ENCODE measurements around the gene YJEFN3. TPM values are rescaled to one million over a fixed set of nuclear protein-coding genes. Genes with fewer than 3 reads are reported as not detected.

YJEFN3 gene
- total RNA-seq, 1 experiment from 2014 or later: 18.5 TPM

GRCh38 chr19:19485161-19485997 lies 43.3 kb upstream of the YJEFN3 start:
- Histone ChIP-seq H3K27ac (no peak overlapping the region), H3F3A (ENCODE audit: insufficient read depth, low read depth) (peaks cover 38% of the 10 kb centered on the region), H3K36me3 (ENCODE audit: low read depth) (no peaks in the 10 kb centered on the region), H3K4me1 (replicated peaks; ENCODE audit: insufficient read depth) (peaks cover 23% of the 10 kb centered on the region), H3K9me2 (ENCODE audit: insufficient read depth) (no peaks in the 10 kb centered on the region), H3K9me3 (ENCODE audit: insufficient read depth, low read depth) (no peaks in the 10 kb centered on the region), H3K79me2 (ENCODE audit: low read depth) (peaks cover 26% of the 10 kb centered on the region; the same call in 1 of the 2 replicates), H2AFZ (no peak overlapping the region), H3K4me2 (no peak overlapping the region), H4K20me1 (ENCODE audit: insufficient read depth) (peaks cover 28% of the 10 kb centered on the region), H3K4me3 (no peak overlapping the region), H3K27me3 (ENCODE audit: insufficient read depth, low read depth) (no peaks in the 10 kb centered on the region)
- intact Hi-C loops (cut with micrococcal nuclease; ENCODE audit: unreplicated experiment): no loop called here
- DNase-seq: no peak
- CTCF ChIA-PET: no interaction called here
- BruUV-seq (replicated peaks): no TSS peak
- TF ChIP-seq EZH2 (IDR thresholded peaks at IDR 0.05; ENCODE audit: low read depth): no peak
- no peak for TF ChIP-seq CTCF (conservative IDR thresholded peaks at IDR 0.05)
- POLR2A ChIA-PET (ENCODE audit: unreplicated experiment): no interaction called here

DNA sequence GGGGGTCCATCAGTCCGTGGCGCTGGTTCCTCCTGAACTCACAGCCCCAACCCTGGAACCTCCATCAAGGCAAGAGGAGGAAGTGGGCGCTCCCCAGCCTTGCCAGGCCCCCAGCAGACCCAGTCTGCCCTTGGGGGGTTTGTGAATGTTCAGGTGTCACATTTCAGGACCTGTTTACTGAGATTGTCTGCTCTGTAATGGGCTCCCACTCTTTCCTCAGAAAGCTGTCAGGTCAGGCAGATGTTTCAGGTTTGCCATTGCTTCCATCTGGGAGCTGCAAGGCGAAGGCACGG lies 42.8 kb upstream of the YJEFN3 start:
- DNase-seq: no peak
- intact Hi-C loops (cut with micrococcal nuclease; ENCODE audit: unreplicated experiment): no loop called here
- H3K79me2 ChIP-seq (ENCODE audit: low read depth): peaks cover 25% of the 10 kb centered on the region
- peaks cover 23% of the 10 kb centered on the region for H3K4me1 ChIP-seq (replicated peaks; ENCODE audit: insufficient read depth)
- H3K27me3 ChIP-seq (ENCODE audit: insufficient read depth, low read depth): no peaks in the 10 kb centered on the region
- no peak overlapping the region for H2AFZ ChIP-seq
- H3K36me3 ChIP-seq (ENCODE audit: low read depth): no peaks in the 10 kb centered on the region
- H3K27ac ChIP-seq: no peak overlapping the region
- no peak for TF ChIP-seq CTCF (conservative IDR thresholded peaks at IDR 0.05)
- TF ChIP-seq EZH2 (IDR thresholded peaks at IDR 0.05; ENCODE audit: low read depth): no peak
- H4K20me1 ChIP-seq (ENCODE audit: insufficient read depth): peaks cover 33% of the 10 kb centered on the region
- peaks cover 38% of the 10 kb centered on the region for H3F3A ChIP-seq (ENCODE audit: insufficient read depth, low read depth)
- no TSS peak for BruUV-seq (replicated peaks)
- ChIA-PET CTCF (interaction anchor here (0.8 kb wide), 1 partner anchor 80 kb away, joined by 3 read pairs; the partner anchor contains the start of gene GATAD2A), POLR2A (ENCODE audit: unreplicated experiment) (no interaction called here)
- no peaks in the 10 kb centered on the region for H3K9me2 ChIP-seq (ENCODE audit: insufficient read depth)
- H3K4me2 ChIP-seq: no peak overlapping the region
- no peak overlapping the region for H3K4me3 ChIP-seq
- H3K9me3 ChIP-seq (ENCODE audit: insufficient read depth, low read depth): no peaks in the 10 kb centered on the region

- no peak for TF ChIP-seq CTCF (conservative IDR thresholded peaks at IDR 0.05)
- H3K79me2 ChIP-seq (ENCODE audit: low read depth): peaks cover 28% of the 10 kb centered on the region
- H3K9me2 ChIP-seq (ENCODE audit: insufficient read depth): no peaks in the 10 kb centered on the region
- H3K36me3 ChIP-seq (ENCODE audit: low read depth): no peaks in the 10 kb centered on the region
- H3K27ac ChIP-seq: no peak overlapping the region
- H3K4me1 ChIP-seq (replicated peaks; ENCODE audit: insufficient read depth): peaks cover 23% of the 10 kb centered on the region
- H4K20me1 ChIP-seq (ENCODE audit: insufficient read depth): peaks cover 35% of the 10 kb centered on the region
- CTCF ChIA-PET: interaction anchor here (0.6 to 0.8 kb wide), 3 partner anchors 24 to 122 kb away, joined by 3 to 17 read pairs (median 7); partner anchors contain the start of gene GATAD2A
- H2AFZ ChIP-seq: no peak overlapping the region
- POLR2A ChIA-PET (ENCODE audit: unreplicated experiment): no interaction called here
- no peaks in the 10 kb centered on the region for H3K27me3 ChIP-seq (ENCODE audit: insufficient read depth, low read depth)
- H3K4me3 ChIP-seq: no peak overlapping the region
- DNase-seq: no peak
- no TSS peak for BruUV-seq (replicated peaks)
- H3K4me2 ChIP-seq: no peak overlapping the region
- peaks cover 38% of the 10 kb centered on the region for H3F3A ChIP-seq (ENCODE audit: insufficient read depth, low read depth)
- no peaks in the 10 kb centered on the region for H3K9me3 ChIP-seq (ENCODE audit: insufficient read depth, low read depth)
- intact Hi-C loops (cut with micrococcal nuclease; ENCODE audit: unreplicated experiment): no loop called here
These were observed 42.2 kb upstream of the YJEFN3 start for GRCh38 chr19:19486343-19487076.

Measured in PC-9 (cell line).